Measurements from ENCODE around the gene LIM2. TPM values are rescaled to one million over a fixed set of nuclear protein-coding genes. Genes with fewer than 3 reads are reported as not detected.

The LIM2 gene
- total and polyA plus RNA-seq, 9 of the 15 experiments (the other 6 are each of a cell fraction or from before 2014, with no cell fraction given) = 0.07 to 0.45 (median 0.18) TPM; not detected in 4

DNA sequence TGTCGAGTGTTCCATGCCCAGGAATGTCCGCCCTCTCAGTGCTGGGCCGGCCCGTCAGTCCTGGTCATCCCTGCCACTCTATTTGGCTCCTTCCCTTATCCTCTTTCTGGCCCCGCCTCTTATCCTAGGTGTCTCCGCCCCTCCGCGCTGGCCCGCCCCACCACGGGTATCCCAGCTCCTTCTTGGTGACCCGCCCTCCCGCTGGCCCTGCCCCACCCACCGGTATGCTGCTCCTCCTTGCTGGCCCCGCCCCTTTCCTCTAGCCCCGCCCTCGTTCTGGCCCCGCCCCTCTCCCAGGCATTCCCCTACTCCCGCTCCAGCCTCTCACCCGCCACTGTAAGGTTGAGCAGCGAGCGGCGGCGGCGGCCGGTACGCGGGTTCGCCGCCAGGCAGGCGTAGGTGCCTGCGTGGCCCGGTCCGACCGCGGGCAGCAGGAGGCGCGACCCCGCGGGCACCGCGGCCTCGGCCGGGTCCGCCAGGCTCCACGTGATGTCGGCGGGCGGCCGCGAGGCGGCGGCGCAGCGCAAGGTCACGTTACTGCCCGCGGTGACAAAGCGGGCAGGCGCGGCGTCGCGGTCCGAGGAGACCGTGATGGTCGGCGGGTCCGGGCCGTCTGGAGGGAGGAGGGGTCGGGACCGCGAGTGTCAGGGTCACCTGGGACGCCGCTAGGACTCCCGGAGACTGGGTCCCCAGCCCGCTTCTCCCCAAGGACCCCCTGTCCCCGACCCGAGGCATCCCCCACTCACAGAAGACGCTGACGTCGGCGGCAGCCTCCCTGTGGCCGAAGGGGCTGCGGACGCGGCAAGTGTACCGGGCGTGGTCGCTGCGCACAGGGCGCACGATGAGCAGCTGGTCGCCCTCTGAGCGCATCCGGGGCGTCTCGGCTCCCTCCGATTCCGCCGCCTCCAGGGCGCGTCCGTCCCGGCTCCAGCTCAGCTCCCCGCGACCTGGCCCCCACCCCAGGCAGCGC is 47.8 kb downstream of the LIM2 start (continued):
- TF ChIP-seq MLLT1 (IDR thresholded peaks at IDR 0.05) (peak in 1 of 2 experiments; percentile 15; a peak in 1 of 4 replicates), FUS (optimal IDR thresholded peaks at IDR 0.05; ENCODE audit: low read depth, low read length) (peak; percentile 19), MAZ (CRISPR knock-in tag; conservative IDR thresholded peaks at IDR 0.05 in 1 of 2, IDR thresholded peaks at IDR 0.05 in 1 of 2) (peak; percentile 62 to 81), KDM1A (IDR thresholded peaks at IDR 0.05) (no peak), TBL1XR1 (IDR thresholded peaks at IDR 0.05; ENCODE audit: low read length in 2 of 2) (no peak), CUX1 (CRISPR knock-in tag; IDR thresholded peaks at IDR 0.05) (no peak), ZNF444 (CRISPR knock-in tag; IDR thresholded peaks at IDR 0.05) (no peak), ADNP (tag; IDR thresholded peaks at IDR 0.05) (no peak)
- TF ChIP-seq, protein P1, sequence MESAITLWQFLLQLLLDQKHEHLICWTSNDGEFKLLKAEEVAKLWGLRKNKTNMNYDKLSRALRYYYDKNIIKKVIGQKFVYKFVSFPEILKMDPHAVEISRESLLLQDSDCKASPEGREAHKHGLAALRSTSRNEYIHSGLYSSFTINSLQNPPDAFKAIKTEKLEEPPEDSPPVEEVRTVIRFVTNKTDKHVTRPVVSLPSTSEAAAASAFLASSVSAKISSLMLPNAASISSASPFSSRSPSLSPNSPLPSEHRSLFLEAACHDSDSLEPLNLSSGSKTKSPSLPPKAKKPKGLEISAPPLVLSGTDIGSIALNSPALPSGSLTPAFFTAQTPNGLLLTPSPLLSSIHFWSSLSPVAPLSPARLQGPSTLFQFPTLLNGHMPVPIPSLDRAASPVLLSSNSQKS (CRISPR knock-in tag; IDR thresholded peaks at IDR 0.05) = no peak
- TF ChIP-seq, protein P2, sequence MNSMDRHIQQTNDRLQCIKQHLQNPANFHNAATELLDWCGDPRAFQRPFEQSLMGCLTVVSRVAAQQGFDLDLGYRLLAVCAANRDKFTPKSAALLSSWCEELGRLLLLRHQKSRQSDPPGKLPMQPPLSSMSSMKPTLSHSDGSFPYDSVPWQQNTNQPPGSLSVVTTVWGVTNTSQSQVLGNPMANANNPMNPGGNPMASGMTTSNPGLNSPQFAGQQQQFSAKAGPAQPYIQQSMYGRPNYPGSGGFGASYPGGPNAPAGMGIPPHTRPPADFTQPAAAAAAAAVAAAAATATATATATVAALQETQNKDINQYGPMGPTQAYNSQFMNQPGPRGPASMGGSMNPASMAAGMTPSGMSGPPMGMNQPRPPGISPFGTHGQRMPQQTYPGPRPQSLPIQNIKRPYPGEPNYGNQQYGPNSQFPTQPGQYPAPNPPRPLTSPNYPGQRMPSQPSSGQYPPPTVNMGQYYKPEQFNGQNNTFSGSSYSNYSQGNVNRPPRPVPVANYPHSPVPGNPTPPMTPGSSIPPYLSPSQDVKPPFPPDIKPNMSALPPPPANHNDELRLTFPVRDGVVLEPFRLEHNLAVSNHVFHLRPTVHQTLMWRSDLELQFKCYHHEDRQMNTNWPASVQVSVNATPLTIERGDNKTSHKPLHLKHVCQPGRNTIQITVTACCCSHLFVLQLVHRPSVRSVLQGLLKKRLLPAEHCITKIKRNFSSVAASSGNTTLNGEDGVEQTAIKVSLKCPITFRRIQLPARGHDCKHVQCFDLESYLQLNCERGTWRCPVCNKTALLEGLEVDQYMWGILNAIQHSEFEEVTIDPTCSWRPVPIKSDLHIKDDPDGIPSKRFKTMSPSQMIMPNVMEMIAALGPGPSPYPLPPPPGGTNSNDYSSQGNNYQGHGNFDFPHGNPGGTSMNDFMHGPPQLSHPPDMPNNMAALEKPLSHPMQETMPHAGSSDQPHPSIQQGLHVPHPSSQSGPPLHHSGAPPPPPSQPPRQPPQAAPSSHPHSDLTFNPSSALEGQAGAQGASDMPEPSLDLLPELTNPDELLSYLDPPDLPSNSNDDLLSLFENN (IDR thresholded peaks at IDR 0.05; ENCODE audit: low read depth in 2 of 2, low read length in 2 of 2) = no peak
